Type B pancreatic cell (in vitro differentiated cells): ENCODE measurements around the gene FILIP1. TPM values are rescaled to one million over a fixed set of nuclear protein-coding genes. Genes with fewer than 3 reads are reported as not detected.

Experiments
- DNase-seq: peaks from one replicate; pipeline ENCODE4 v3.0.0; 2021; ENCODE audit warnings: mixed read lengths; ENCODE audit not compliant: unreplicated experiment; ENCODE audit errors: extremely low spot score
- H3K27ac Mint-ChIP-seq: 2 replicates; pipeline ENCODE4 v1.8.0; 2021; ENCODE audit warnings: mild to moderate bottlenecking, mixed read lengths
- H3K27me3 Mint-ChIP-seq: 2 replicates; pipeline ENCODE4 v1.8.0; 2021; ENCODE audit warnings: mixed read lengths
- H3K36me3 Mint-ChIP-seq: 2 replicates; pipeline ENCODE4 v1.8.0; 2021; ENCODE audit warnings: mixed read lengths
- H3K4me1 Mint-ChIP-seq: one replicate; pipeline ENCODE4 v1.8.0; 2021; ENCODE audit warnings: mixed read lengths; ENCODE audit not compliant: unreplicated experiment
- H3K4me3 Mint-ChIP-seq: 2 replicates; pipeline ENCODE4 v1.8.0; 2021; ENCODE audit warnings: mild to moderate bottlenecking, mixed read lengths
- H3K9me3 Mint-ChIP-seq: 2 replicates; pipeline ENCODE4 v1.8.0; 2021; ENCODE audit warnings: mixed read lengths
- total RNA-seq: library from RNA; stranded (reverse); gene quantifications from 2 replicates; pipeline ENCODE4 v1.2.1, GENCODE V29; 2021; ENCODE audit warnings: low replicate concordance
- TF ChIP-seq, protein P1 (sequence below): fragments of 200-600 bp; sonication (generic); conservative IDR thresholded peaks from 2 replicates; pipeline ENCODE4 v1.5.0; 2021; ENCODE audit warnings: antibody characterized with exemption, mild to moderate bottlenecking

Gene FILIP1
- total RNA-seq, 1 donor from 2014 or later = 5.0 TPM

DNA sequence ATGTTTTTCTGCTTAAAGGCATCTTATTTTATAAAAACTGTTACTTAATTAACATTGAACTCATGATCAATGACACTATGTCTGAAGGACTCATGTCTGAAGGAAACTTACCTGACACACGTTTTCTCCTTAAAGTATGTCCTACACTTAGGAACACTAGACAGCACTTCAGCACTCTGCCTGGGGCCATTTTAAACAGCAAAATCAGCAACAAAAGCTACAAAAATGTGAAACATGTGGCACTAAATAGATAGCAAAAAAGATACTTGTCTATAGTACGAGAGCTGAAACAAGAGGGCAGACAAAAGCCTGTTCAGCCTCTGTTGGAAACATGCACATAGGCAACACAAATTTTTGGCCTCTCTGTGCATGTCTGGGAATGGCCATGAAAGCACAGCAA lies 115.5 kb downstream of the FILIP1 start:
- H3K27me3 Mint-ChIP-seq = no peaks in the 10 kb centered on the region
- TF ChIP-seq, protein P1, sequence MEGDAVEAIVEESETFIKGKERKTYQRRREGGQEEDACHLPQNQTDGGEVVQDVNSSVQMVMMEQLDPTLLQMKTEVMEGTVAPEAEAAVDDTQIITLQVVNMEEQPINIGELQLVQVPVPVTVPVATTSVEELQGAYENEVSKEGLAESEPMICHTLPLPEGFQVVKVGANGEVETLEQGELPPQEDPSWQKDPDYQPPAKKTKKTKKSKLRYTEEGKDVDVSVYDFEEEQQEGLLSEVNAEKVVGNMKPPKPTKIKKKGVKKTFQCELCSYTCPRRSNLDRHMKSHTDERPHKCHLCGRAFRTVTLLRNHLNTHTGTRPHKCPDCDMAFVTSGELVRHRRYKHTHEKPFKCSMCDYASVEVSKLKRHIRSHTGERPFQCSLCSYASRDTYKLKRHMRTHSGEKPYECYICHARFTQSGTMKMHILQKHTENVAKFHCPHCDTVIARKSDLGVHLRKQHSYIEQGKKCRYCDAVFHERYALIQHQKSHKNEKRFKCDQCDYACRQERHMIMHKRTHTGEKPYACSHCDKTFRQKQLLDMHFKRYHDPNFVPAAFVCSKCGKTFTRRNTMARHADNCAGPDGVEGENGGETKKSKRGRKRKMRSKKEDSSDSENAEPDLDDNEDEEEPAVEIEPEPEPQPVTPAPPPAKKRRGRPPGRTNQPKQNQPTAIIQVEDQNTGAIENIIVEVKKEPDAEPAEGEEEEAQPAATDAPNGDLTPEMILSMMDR = no peak
- H3K36me3 Mint-ChIP-seq = no peaks in the 10 kb centered on the region
- peaks cover 48% of the 10 kb centered on the region for H3K4me1 Mint-ChIP-seq
- H3K27ac Mint-ChIP-seq = no peak overlapping the region
- no peak overlapping the region for H3K4me3 Mint-ChIP-seq
- peaks cover 4% of the 10 kb centered on the region for H3K9me3 Mint-ChIP-seq
- no peak for DNase-seq

GRCh38 chr6:75377386-75377785 lies 116.2 kb downstream of the FILIP1 start:
- H3K4me1 Mint-ChIP-seq = peaks cover 41% of the 10 kb centered on the region
- no peaks in the 10 kb centered on the region for H3K36me3 Mint-ChIP-seq
- TF ChIP-seq, protein P1 = no peak
- peaks cover 4% of the 10 kb centered on the region for H3K9me3 Mint-ChIP-seq
- H3K4me3 Mint-ChIP-seq = no peak overlapping the region
- H3K27ac Mint-ChIP-seq = no peak overlapping the region
- H3K27me3 Mint-ChIP-seq = no peaks in the 10 kb centered on the region
- DNase-seq = no peak

GRCh38 chr6:75376347-75377024 lies 117.1 kb downstream of the FILIP1 start:
- Mint-ChIP-seq H3K9me3 (peaks cover 4% of the 10 kb centered on the region), H3K36me3 (no peaks in the 10 kb centered on the region), H3K27me3 (no peaks in the 10 kb centered on the region), H3K4me1 (peaks cover 32% of the 10 kb centered on the region), H3K4me3 (no peak overlapping the region), H3K27ac (peak overlapping the region; percentile 44)
- TF ChIP-seq, protein P1 = no peak
- DNase-seq = no peak

- Mint-ChIP-seq H3K9me3 (peaks cover 4% of the 10 kb centered on the region), H3K36me3 (no peaks in the 10 kb centered on the region), H3K4me3 (no peak overlapping the region), H3K27ac (no peak overlapping the region), H3K27me3 (no peaks in the 10 kb centered on the region), H3K4me1 (peaks cover 29% of the 10 kb centered on the region)
- DNase-seq = no peak
- TF ChIP-seq, protein P1 = no peak
These were observed 118.6 kb downstream of the FILIP1 start for GRCh38 chr6:75374961-75375400.

- Mint-ChIP-seq H3K9me3 (no peaks in the 10 kb centered on the region), H3K4me1 (peaks cover 25% of the 10 kb centered on the region), H3K27me3 (no peaks in the 10 kb centered on the region), H3K36me3 (no peaks in the 10 kb centered on the region), H3K27ac (no peak overlapping the region), H3K4me3 (no peak overlapping the region)
- no peak for DNase-seq
- TF ChIP-seq, protein P1 = no peak
These were observed 120.7 kb downstream of the FILIP1 start for GRCh38 chr6:75372884-75373283.
